ENCODE data around the gene SUPT3H.

SUPT3H gene

DNA sequence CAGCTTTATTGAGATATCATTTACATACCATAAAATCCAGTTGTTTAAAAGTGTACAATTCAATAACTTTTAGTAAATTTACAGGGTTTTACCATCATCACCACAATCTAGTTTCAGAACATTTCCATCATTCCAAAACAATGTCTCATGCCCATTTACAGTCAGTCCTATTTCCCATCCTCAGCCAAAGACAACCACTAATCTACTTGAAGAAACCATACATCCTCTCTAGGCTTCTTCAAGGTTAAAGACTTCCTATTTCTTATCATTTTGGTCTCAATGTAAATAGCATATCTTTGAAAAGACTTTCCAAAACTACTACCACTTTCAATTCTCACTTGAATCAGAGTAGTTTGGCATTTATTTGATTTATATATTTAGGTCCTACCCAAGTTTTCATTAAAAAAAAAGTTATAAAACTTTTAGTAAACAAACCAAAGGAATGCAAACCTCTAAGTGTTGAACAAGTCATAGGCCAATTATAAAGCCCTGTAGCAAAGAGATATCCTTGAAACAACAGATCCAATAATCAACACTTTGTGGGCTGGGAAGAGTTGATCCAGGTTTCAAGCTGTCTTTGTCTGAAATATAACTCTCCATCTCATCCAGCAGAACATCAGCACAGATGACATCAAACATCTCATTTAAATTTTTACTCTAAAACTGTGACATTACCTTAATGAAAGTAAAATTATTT lies 260.9 kb downstream of the SUPT3H start:
- TF ChIP-seq POLR2AphosphoS5 (IDR thresholded peaks at IDR 0.05; ENCODE audit: borderline replicate concordance, low read depth, low read length) (no peak), EZH2 (IDR thresholded peaks at IDR 0.05) (no peak), FOXP2 (optimal IDR thresholded peaks at IDR 0.05; ENCODE audit: control extremely low read depth, extremely low read length, insufficient read depth) (no peak)
- Histone ChIP-seq H3K27ac (peak overlapping the region; percentile 36; the same call in 1 of the 2 replicates), H3K4me3 (no peak overlapping the region), H3K36me3 (ENCODE audit: insufficient read depth, low read length) (no peaks in the 10 kb centered on the region), H3K9me3 (ENCODE audit: low read depth, low read length) (no peaks in the 10 kb centered on the region), H3K9ac (ENCODE audit: insufficient read length) (no peak overlapping the region)
- DNase-seq (ENCODE audit: low read depth, low spot score): no peak

DNA sequence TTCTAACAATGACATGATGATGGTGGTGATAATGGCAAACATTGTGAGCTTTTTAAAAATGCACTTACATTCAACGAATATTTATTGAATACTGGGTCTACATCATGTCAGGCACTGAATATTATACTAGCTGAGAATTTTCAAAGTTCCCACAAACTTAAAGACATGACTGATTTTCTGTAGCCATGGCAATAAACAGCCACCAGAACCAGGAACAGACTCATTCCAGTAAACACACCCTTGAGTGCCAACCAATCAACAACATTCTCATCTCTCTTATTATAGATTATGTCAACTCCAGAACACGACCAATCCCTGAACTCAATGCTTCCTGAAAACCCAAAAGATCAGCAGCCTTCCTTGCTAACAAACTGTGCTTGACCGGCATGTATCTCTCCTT lies 262.0 kb downstream of the SUPT3H start:
- Histone ChIP-seq H3K4me3 (no peak overlapping the region), H3K36me3 (ENCODE audit: insufficient read depth, low read length) (no peaks in the 10 kb centered on the region), H3K27ac (no peak overlapping the region), H3K9ac (ENCODE audit: insufficient read length) (no peak overlapping the region), H3K9me3 (ENCODE audit: low read depth, low read length) (no peaks in the 10 kb centered on the region)
- no peak for TF ChIP-seq POLR2AphosphoS5 (IDR thresholded peaks at IDR 0.05; ENCODE audit: borderline replicate concordance, low read depth, low read length)
- TF ChIP-seq FOXP2 (optimal IDR thresholded peaks at IDR 0.05; ENCODE audit: control extremely low read depth, extremely low read length, insufficient read depth): no peak
- no peak for TF ChIP-seq EZH2 (IDR thresholded peaks at IDR 0.05)
- no peak for DNase-seq (ENCODE audit: low read depth, low spot score)

DNA sequence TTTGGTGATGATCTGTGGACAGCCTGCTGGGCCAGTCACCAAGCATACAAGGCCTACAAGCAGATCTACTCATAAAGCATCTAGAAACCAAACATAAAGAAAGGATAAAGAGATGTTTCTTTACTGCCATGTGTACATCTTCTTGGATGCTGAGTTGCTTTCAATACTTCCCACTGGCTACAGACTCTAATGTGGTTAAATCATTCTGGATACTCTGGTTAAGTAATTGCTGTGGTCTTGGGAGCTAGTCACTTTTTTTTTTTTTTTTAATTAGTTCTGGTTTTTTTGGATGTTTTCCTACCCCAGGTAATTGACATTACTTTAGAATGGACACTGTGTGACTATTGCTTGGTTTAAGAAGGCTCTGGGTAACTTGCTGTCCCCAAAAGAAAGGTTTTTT lies 265.0 kb downstream of the SUPT3H start:
- H3K4me3 ChIP-seq: no peak overlapping the region
- DNase-seq (ENCODE audit: low read depth, low spot score): no peak
- no peak overlapping the region for H3K9ac ChIP-seq (ENCODE audit: insufficient read length)
- H3K36me3 ChIP-seq (ENCODE audit: insufficient read depth, low read length): no peaks in the 10 kb centered on the region
- H3K27ac ChIP-seq: no peak overlapping the region
- TF ChIP-seq POLR2AphosphoS5 (IDR thresholded peaks at IDR 0.05; ENCODE audit: borderline replicate concordance, low read depth, low read length) (no peak), FOXP2 (optimal IDR thresholded peaks at IDR 0.05; ENCODE audit: control extremely low read depth, extremely low read length, insufficient read depth) (no peak), EZH2 (IDR thresholded peaks at IDR 0.05) (no peak)
- H3K9me3 ChIP-seq (ENCODE audit: low read depth, low read length): no peaks in the 10 kb centered on the region

DNA sequence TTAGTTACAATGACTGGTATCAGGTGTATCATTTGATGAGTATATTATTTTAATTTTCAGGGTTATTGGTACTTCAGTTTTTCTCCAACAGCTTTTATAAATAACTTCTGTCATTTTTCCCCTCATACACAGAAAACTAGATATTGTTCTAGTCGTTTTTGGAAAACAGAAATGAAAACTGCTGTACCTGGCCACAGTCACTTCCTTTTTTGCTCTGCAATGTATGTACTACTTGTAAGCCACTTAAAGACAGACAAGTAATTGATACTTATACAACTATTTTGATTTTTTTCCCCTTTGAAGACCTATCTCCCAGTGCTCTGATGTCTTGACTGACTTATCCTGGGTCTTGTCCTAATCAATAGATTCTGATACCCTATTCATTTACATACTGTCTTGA lies 268.2 kb downstream of the SUPT3H start:
- no peak overlapping the region for H3K27ac ChIP-seq
- no peak for TF ChIP-seq FOXP2 (optimal IDR thresholded peaks at IDR 0.05; ENCODE audit: control extremely low read depth, extremely low read length, insufficient read depth)
- TF ChIP-seq POLR2AphosphoS5 (IDR thresholded peaks at IDR 0.05; ENCODE audit: borderline replicate concordance, low read depth, low read length): no peak
- TF ChIP-seq EZH2 (IDR thresholded peaks at IDR 0.05): no peak
- no peak overlapping the region for H3K4me3 ChIP-seq
- no peaks in the 10 kb centered on the region for H3K36me3 ChIP-seq (ENCODE audit: insufficient read depth, low read length)
- H3K9me3 ChIP-seq (ENCODE audit: low read depth, low read length): no peaks in the 10 kb centered on the region; the same call in 1 of the 2 replicates
- H3K9ac ChIP-seq (ENCODE audit: insufficient read length): no peak overlapping the region
- DNase-seq (ENCODE audit: low read depth, low spot score): no peak

DNA sequence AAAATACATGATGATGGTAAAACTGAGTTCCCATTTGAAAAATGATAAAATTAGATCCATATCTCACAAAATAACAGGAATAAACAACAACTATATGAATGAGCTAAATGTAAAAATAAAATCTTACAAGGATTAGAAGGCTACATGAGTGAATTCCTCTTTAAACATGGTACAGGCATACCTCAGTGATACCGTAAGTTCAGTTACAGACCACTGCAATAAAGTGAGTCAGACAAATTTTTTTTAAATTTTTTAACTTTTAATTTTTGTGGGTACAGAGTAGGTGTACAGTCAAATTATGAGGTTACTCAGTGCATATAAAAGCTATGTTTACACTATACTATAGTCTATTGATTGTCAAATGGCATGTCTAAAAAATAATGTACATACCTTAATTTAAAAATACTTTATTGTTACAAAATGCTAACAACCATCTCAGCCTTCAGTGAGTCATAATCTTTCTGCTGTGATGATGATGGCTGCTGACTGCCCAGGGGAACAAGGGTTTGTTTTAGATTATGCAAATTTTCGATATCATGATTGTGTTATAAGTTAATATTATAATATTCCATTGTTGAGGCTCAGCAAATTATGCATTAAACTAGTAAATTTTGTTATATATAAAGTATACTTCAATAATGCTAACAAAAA lies 272.4 kb downstream of the SUPT3H start:
- no peak for DNase-seq (ENCODE audit: low read depth, low spot score)
- no peaks in the 10 kb centered on the region for H3K36me3 ChIP-seq (ENCODE audit: insufficient read depth, low read length)
- H3K9me3 ChIP-seq (ENCODE audit: low read depth, low read length): no peaks in the 10 kb centered on the region; the same call in 1 of the 2 replicates
- H3K4me3 ChIP-seq: no peak overlapping the region
- no peak overlapping the region for H3K27ac ChIP-seq
- TF ChIP-seq POLR2AphosphoS5 (IDR thresholded peaks at IDR 0.05; ENCODE audit: borderline replicate concordance, low read depth, low read length) (no peak), EZH2 (IDR thresholded peaks at IDR 0.05) (no peak), FOXP2 (optimal IDR thresholded peaks at IDR 0.05; ENCODE audit: control extremely low read depth, extremely low read length, insufficient read depth) (no peak)
- H3K9ac ChIP-seq (ENCODE audit: insufficient read length): no peak overlapping the region

DNA sequence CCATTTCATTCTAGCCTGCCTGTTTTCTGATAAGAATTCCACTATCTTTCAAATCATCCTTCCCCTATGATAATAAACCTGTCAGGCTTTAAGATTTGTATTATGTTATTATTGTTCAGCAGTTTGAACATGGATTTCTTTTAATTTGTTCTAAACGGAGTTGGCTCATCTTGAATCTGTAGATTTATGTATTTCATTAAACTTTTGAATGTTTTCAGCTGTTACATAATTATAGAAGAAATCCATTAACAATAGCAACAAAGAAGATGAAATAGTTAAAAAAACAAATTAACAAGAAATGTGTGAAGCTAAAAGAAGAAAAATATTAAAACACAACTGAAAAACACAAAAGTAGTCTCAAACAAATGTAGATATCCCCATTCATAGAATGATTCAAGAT lies 273.3 kb downstream of the SUPT3H start:
- Histone ChIP-seq H3K27ac (no peak overlapping the region), H3K9ac (ENCODE audit: insufficient read length) (no peak overlapping the region), H3K4me3 (no peak overlapping the region), H3K9me3 (ENCODE audit: low read depth, low read length) (no peaks in the 10 kb centered on the region; the same call in 1 of the 2 replicates), H3K36me3 (ENCODE audit: insufficient read depth, low read length) (no peaks in the 10 kb centered on the region)
- no peak for TF ChIP-seq POLR2AphosphoS5 (IDR thresholded peaks at IDR 0.05; ENCODE audit: borderline replicate concordance, low read depth, low read length)
- no peak for TF ChIP-seq FOXP2 (optimal IDR thresholded peaks at IDR 0.05; ENCODE audit: control extremely low read depth, extremely low read length, insufficient read depth)
- TF ChIP-seq EZH2 (IDR thresholded peaks at IDR 0.05): no peak
- no peak for DNase-seq (ENCODE audit: low read depth, low spot score)

DNA sequence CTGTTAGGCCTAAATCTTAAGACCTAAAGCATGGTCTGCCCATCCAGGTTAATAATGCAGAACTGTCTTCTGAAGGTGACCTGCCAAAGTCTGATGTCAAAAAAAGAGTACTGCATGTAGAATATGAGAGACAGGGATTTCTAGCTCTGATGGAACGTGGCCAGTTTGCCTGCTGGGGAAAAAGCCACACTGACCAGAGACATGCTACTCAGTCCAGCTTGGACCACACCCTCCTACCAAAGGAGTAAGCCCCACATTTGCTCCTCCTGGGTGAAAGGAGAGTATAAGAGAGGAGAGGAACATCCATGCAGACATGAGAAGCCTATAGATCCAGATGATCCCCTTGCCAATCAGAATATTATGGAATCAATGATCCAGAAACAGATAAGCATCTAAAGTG lies 279.5 kb downstream of the SUPT3H start:
- Histone ChIP-seq H3K4me3 (no peak overlapping the region), H3K27ac (no peak overlapping the region), H3K36me3 (ENCODE audit: insufficient read depth, low read length) (no peaks in the 10 kb centered on the region), H3K9me3 (ENCODE audit: low read depth, low read length) (no peaks in the 10 kb centered on the region), H3K9ac (ENCODE audit: insufficient read length) (no peak overlapping the region)
- no peak for DNase-seq (ENCODE audit: low read depth, low spot score)
- TF ChIP-seq EZH2 (IDR thresholded peaks at IDR 0.05) (no peak), POLR2AphosphoS5 (IDR thresholded peaks at IDR 0.05; ENCODE audit: borderline replicate concordance, low read depth, low read length) (no peak), FOXP2 (optimal IDR thresholded peaks at IDR 0.05; ENCODE audit: control extremely low read depth, extremely low read length, insufficient read depth) (no peak)

DNA sequence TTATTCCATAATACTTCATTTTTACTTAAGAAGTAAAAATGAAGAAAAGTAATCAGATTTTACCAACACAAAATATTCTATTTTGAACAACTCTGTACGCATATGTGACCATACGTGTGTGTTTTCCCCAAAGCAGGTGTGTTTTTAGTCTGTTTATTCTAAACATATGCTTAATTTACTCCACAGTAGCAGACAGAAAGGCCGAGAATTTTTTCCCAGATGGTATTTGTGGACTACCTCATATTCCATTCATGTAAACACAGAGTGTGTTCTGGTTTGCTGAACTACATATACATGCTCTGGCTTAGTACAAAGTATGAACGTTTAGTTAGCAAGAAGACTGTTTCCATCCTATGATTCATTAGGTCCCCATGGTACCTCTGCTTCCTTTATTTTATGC lies 282.9 kb downstream of the SUPT3H start:
- no peak for TF ChIP-seq EZH2 (IDR thresholded peaks at IDR 0.05)
- no peak for TF ChIP-seq POLR2AphosphoS5 (IDR thresholded peaks at IDR 0.05; ENCODE audit: borderline replicate concordance, low read depth, low read length)
- TF ChIP-seq FOXP2 (optimal IDR thresholded peaks at IDR 0.05; ENCODE audit: control extremely low read depth, extremely low read length, insufficient read depth): no peak
- H3K4me3 ChIP-seq: no peak overlapping the region
- H3K9me3 ChIP-seq (ENCODE audit: low read depth, low read length): no peaks in the 10 kb centered on the region
- H3K36me3 ChIP-seq (ENCODE audit: insufficient read depth, low read length): no peaks in the 10 kb centered on the region
- no peak for DNase-seq (ENCODE audit: low read depth, low spot score)
- H3K27ac ChIP-seq: no peak overlapping the region
- no peak overlapping the region for H3K9ac ChIP-seq (ENCODE audit: insufficient read length)

Data from SK-N-MC (cell line).